ENCODE results near the gene PCSK2. TPM values are rescaled to one million over a fixed set of nuclear protein-coding genes. Genes with fewer than 3 reads are reported as not detected.

Gene PCSK2
- total and polyA plus RNA-seq, 2 donors (not counting 3 experiments of a cell fraction or from before 2014, with no cell fraction given), result not detected

GRCh38 chr20:17500826-17501225 is 274.0 kb downstream of the PCSK2 start:
- TF ChIP-seq POLR2AphosphoS5 (IDR thresholded peaks at IDR 0.05; ENCODE audit: insufficient read depth, low read depth, low read length) (no peak), JUN (IDR thresholded peaks at IDR 0.05; ENCODE audit: borderline replicate concordance, insufficient read depth, insufficient read length, low read depth) (no peak), EZH2 (IDR thresholded peaks at IDR 0.05; ENCODE audit: borderline replicate concordance, low read depth, low read length, severe bottlenecking) (no peak), FOS (IDR thresholded peaks at IDR 0.05; ENCODE audit: borderline replicate concordance, insufficient read depth, low read length) (no peak), POLR2A (IDR thresholded peaks at IDR 0.05; ENCODE audit: low read depth, low read length) (no peak), MAX (IDR thresholded peaks at IDR 0.05; ENCODE audit: insufficient read depth, insufficient read length) (no peak), GATA2 (IDR thresholded peaks at IDR 0.05; ENCODE audit: insufficient read depth, insufficient read length, low read depth, low read length) (no peak), MYC (IDR thresholded peaks at IDR 0.05; ENCODE audit: low read depth, low read length) (no peak)
- TF ChIP-seq, protein P1, sequence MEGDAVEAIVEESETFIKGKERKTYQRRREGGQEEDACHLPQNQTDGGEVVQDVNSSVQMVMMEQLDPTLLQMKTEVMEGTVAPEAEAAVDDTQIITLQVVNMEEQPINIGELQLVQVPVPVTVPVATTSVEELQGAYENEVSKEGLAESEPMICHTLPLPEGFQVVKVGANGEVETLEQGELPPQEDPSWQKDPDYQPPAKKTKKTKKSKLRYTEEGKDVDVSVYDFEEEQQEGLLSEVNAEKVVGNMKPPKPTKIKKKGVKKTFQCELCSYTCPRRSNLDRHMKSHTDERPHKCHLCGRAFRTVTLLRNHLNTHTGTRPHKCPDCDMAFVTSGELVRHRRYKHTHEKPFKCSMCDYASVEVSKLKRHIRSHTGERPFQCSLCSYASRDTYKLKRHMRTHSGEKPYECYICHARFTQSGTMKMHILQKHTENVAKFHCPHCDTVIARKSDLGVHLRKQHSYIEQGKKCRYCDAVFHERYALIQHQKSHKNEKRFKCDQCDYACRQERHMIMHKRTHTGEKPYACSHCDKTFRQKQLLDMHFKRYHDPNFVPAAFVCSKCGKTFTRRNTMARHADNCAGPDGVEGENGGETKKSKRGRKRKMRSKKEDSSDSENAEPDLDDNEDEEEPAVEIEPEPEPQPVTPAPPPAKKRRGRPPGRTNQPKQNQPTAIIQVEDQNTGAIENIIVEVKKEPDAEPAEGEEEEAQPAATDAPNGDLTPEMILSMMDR (IDR thresholded peaks at IDR 0.05; ENCODE audit: extremely low read depth in 1 of 2, insufficient read depth in 1 of 2, low read depth in 1 of 2, low read length in 2 of 2), result no peak
- Histone ChIP-seq H3K9me3 (replicated peaks; ENCODE audit: control insufficient read depth, insufficient read depth, low read length) (no peaks in the 10 kb centered on the region), H4K20me1 (replicated peaks; ENCODE audit: control insufficient read depth, extremely low read depth, insufficient read depth, low read length) (no peaks in the 10 kb centered on the region), H3K27ac (ENCODE audit: insufficient read depth, low read depth, low read length) (no peak overlapping the region), H2AFZ (ENCODE audit: low read depth, low read length) (no peak overlapping the region), H3K4me3 (replicated peaks in 1 of 3; ENCODE audit: insufficient read depth in 1 of 3, low read depth in 1 of 3, low read length in 3 of 3) (no peak overlapping the region), H3K4me1 (ENCODE audit: control insufficient read depth, extremely low read depth, insufficient read depth, low read length) (peaks cover 12% of the 10 kb centered on the region), H3K27me3 (ENCODE audit: control insufficient read depth in 2 of 2, insufficient read depth in 2 of 2, low read length in 2 of 2) (no peaks in the 10 kb centered on the region), H3K9ac (replicated peaks; ENCODE audit: extremely low read depth, insufficient read depth, low read length) (no peak overlapping the region), H3K9me1 (replicated peaks; ENCODE audit: control insufficient read depth, extremely low read depth, insufficient read depth, low read length) (no peaks in the 10 kb centered on the region), H3K4me2 (ENCODE audit: insufficient read depth, low read length) (no peak overlapping the region), H3K36me3 (ENCODE audit: control insufficient read depth in 2 of 2, extremely low read depth in 1 of 2, insufficient read depth in 2 of 2, low read length in 2 of 2) (no peaks in the 10 kb centered on the region), H3K79me2 (ENCODE audit: control insufficient read depth, insufficient read depth, low read length) (no peaks in the 10 kb centered on the region)
- CTCF ChIA-PET, result interaction anchor here (1.0 kb wide), 1 partner anchor 397 kb away, joined by 3 read pairs; no protein-coding TSS in a partner anchor
- no peak for DNase-seq (ENCODE audit: low read depth, low spot score)
- FAIRE-seq, result no peak
- intact Hi-C loops (cut with micrococcal nuclease), result loop anchor here (5.0 kb wide), 1 partner anchor 776 kb away; no protein-coding TSS in a partner anchor
- dilution Hi-C loops (cut with MboI; ENCODE audit: extremely low pct_ligation_motif_present, low sequenced_read_pairs), result no loop called here
- POLR2A ChIA-PET, result interaction anchor here (0.5 kb wide), 1 partner anchor 21 kb away, joined by 3 read pairs; no protein-coding TSS in a partner anchor
- no TSS peak for BruUV-seq (replicated peaks)

All from endothelial cell of umbilical vein (primary cell).